OCI-LY1 (cell line): ENCODE results near the gene GARRE1.

Source experiments
- CTCF ChIP-seq: fragments of 200-600 bp; sonication (generic), shearing (Covaris generic); IDR thresholded peaks from 2 replicates; pipeline ENCODE4 v1.5.1; 2017; ENCODE audit warnings: mild to moderate bottlenecking, antibody characterized with exemption, low read length, moderate library complexity, mixed read lengths
- EZH2 ChIP-seq: fragments of 200-600 bp; sonication (generic), shearing (Covaris generic); IDR thresholded peaks from 2 replicates; pipeline ENCODE4 v1.8.0; 2017; ENCODE audit warnings: borderline replicate concordance, mixed run types, mild to moderate bottlenecking, antibody characterized with exemption, low read length, moderate library complexity, mixed read lengths

- TF ChIP-seq CTCF (no peak), EZH2 (no peak)
Measured at GRCh38 chr19:34265221-34265650, 10.9 kb downstream of the GARRE1 start.
